Thoracic aorta (tissue), 2 donors: ENCODE measurements around the gene SPOCK2. TPM values are rescaled to one million over a fixed set of nuclear protein-coding genes. Genes with fewer than 3 reads are reported as not detected.
"Not testable (repeated sequence)": the region's sequence is repeated elsewhere in the genome, so short reads cannot be mapped to it uniquely, and the experiment has no call there.

Experiments
- ATAC-seq: fragments of 150-250 bp; one replicate; pipeline ENCODE4 v1.8.0; 2017; ENCODE audit warnings: low read depth; ENCODE audit not compliant: insufficient number of reproducible peaks, low FRiP score
- DNase-seq: peaks from one replicate; pipeline ENCODE4 v3.0.0-alpha.2; 2020; ENCODE audit warnings: low spot score
- H3K27ac ChIP-seq, 2 donors: fragments of 200-600 bp; sonication (generic); 1 replicate in 1 of 2; 2 replicates in 1 of 2; pipeline ENCODE4 v1.5.1; 2016; ENCODE audit warnings: mild to moderate bottlenecking in 2 of 2, moderate library complexity in 2 of 2
- H3K27me3 ChIP-seq: fragments of 200-600 bp; sonication (generic); replicated peaks from 2 replicates; pipeline ENCODE4 v1.6.0; 2016; ENCODE audit warnings: mild to moderate bottlenecking; ENCODE audit not compliant: insufficient read depth
- H3K36me3 ChIP-seq: fragments of 200-600 bp; sonication (generic); one replicate; pipeline ENCODE4 v1.5.1; 2016
- H3K4me1 ChIP-seq, 2 donors: fragments of 200-600 bp; sonication (generic); 1 replicate in 1 of 2; 2 replicates in 1 of 2; pipeline versions ENCODE4 v1.5.1 to v1.6.0; 2016; ENCODE audit warnings: low read depth in 2 of 2, mild to moderate bottlenecking in 1 of 2; ENCODE audit not compliant: control insufficient read depth in 1 of 2
- H3K4me3 ChIP-seq: fragments of 200-600 bp; sonication (generic); 2 replicates; pipeline ENCODE4 v1.5.1; 2016; ENCODE audit warnings: mild to moderate bottlenecking
- H3K9me3 ChIP-seq: fragments of 200-600 bp; sonication (generic); 2 replicates; pipeline ENCODE4 v1.5.1; 2016
- total RNA-seq, 2 donors: library from RNA; depleted of rRNA; stranded (reverse); fragments of >200 nt; gene quantifications; one replicate each; pipeline versions ENCODE4 v1.1.0 to v1.2.3, GENCODE V29; 2016
- TF ChIP-seq, protein P1 (sequence below): fragments of 200-600 bp; sonication (generic); IDR thresholded peaks from one replicate; pipeline ENCODE4 v1.5.1; 2019; ENCODE audit warnings: antibody characterized with exemption

Gene SPOCK2, protein sequence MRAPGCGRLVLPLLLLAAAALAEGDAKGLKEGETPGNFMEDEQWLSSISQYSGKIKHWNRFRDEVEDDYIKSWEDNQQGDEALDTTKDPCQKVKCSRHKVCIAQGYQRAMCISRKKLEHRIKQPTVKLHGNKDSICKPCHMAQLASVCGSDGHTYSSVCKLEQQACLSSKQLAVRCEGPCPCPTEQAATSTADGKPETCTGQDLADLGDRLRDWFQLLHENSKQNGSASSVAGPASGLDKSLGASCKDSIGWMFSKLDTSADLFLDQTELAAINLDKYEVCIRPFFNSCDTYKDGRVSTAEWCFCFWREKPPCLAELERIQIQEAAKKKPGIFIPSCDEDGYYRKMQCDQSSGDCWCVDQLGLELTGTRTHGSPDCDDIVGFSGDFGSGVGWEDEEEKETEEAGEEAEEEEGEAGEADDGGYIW
- total RNA-seq, result 10 to 100 TPM in 1 of 2 donors, 1 to 10 TPM in 1; 3.5 to 13.8 TPM

DNA sequence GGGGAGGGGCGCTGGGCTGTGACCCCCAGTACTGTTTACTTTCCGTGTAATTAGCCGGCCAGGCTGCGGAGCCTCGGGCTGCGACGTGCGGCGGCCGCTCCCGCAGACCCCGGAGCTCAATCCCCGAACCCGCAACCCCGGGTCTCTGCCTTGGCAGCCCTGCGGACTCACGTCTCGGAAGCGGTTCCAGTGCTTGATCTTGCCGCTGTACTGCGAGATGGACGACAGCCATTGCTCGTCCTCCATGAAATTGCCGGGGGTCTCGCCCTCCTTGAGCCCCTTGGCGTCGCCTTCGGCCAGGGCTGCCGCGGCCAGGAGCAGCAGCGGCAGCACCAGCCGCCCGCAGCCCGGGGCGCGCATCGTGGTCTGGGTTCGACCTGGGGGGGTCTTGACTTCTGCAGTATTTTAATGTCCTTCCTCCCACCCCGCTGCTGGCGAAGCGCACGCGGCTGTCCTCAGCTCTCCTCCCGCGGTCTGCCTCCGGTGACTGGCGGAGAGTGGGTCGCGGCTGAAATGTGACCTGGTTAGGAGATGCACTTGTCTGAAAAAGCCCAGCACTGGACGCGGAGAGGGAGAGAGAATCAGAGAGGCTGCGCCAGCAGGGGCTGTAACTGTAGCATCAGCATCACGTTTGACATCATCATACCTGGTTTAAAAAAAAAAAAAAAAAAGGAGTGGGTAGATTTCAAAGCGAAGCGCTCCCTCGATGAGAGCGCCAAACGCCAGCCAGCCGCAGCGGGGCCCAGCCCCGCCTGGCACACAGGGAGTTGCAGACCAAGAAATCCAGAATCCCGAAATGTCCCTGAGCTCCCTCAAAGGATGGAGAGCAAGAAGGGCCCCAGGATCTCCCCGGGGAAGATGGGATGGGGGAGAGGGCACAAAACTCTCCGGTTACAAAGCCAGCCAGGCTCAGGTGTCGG, at the start of gene SPOCK2:
Gene SPOCK2 (minus strand): TSS at position 583 of the 920 bp plus-strand sequence. CDS start 223 bp downstream, at position 360.
- Histone ChIP-seq H3K4me1 (peaks cover 11 to 18% of the 10 kb centered on the region in 2 donors), H3K9me3 (no peaks in the 10 kb centered on the region), H3K4me3 (peak within 1 kb of the TSS; percentile 63), H3K36me3 (no peaks in the 10 kb centered on the region), H3K27ac (no peak within 1 kb of the TSS), H3K27me3 (peaks cover 13% of the 10 kb centered on the region)
- TF ChIP-seq, protein P1, sequence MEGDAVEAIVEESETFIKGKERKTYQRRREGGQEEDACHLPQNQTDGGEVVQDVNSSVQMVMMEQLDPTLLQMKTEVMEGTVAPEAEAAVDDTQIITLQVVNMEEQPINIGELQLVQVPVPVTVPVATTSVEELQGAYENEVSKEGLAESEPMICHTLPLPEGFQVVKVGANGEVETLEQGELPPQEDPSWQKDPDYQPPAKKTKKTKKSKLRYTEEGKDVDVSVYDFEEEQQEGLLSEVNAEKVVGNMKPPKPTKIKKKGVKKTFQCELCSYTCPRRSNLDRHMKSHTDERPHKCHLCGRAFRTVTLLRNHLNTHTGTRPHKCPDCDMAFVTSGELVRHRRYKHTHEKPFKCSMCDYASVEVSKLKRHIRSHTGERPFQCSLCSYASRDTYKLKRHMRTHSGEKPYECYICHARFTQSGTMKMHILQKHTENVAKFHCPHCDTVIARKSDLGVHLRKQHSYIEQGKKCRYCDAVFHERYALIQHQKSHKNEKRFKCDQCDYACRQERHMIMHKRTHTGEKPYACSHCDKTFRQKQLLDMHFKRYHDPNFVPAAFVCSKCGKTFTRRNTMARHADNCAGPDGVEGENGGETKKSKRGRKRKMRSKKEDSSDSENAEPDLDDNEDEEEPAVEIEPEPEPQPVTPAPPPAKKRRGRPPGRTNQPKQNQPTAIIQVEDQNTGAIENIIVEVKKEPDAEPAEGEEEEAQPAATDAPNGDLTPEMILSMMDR, result no peak
- DNase-seq (no peak), ATAC-seq (no peak)

DNA sequence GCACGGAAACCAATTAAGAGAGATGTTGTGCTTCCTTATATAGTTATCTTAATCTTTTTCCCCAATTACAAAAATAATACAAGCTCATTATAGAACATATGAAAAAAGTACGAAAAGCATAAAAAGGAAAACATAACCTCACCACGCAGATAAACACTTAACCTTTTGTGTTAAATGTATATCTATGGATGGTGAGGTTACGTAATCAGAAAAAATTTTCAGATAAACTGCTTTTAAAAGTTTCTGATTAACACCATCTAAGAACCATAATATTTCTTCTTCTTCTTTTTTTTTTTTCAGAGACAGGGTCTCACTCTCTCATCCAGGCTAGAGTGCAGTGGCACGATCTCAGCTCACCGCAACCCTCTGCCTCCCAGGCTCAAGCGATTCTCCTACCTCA, 49.2 kb upstream of the SPOCK2 start:
- TF ChIP-seq, protein P1, result no peak
- no peaks in the 10 kb centered on the region for H3K36me3 ChIP-seq
- H3K27me3 ChIP-seq, result no peaks in the 10 kb centered on the region
- no peak overlapping the region for H3K4me3 ChIP-seq
- peaks cover 0 to 4% of the 10 kb centered on the region in 2 donors for H3K4me1 ChIP-seq
- no peak for DNase-seq
- ATAC-seq, result no peak
- H3K27ac ChIP-seq, result no peak overlapping the region
- no peaks in the 10 kb centered on the region for H3K9me3 ChIP-seq

DNA sequence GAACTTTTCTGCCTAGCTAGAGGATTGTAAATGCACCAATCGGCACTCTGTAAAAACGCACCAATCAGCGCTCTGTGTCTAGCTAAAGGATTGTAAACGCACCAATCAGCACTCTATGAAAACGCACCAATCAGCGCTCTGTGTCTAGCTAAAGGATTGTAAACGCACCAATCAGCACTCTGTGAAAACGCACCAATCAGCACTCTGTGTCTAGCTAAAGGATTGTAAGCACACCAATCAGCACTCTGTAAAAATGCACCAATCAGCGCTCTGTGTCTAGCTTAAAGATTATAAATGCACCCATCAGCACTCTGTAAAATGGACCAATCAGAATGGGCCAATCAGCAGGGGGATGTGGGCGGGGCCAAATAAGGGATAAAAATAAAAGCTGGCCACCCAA, 47.9 kb upstream of the SPOCK2 start:
- H3K27me3 ChIP-seq, H3K4me3 ChIP-seq, H3K36me3 ChIP-seq, H3K9me3 ChIP-seq, DNase-seq, H3K4me1 ChIP-seq, H3K27ac ChIP-seq, ATAC-seq: not testable (repeated sequence)

DNA sequence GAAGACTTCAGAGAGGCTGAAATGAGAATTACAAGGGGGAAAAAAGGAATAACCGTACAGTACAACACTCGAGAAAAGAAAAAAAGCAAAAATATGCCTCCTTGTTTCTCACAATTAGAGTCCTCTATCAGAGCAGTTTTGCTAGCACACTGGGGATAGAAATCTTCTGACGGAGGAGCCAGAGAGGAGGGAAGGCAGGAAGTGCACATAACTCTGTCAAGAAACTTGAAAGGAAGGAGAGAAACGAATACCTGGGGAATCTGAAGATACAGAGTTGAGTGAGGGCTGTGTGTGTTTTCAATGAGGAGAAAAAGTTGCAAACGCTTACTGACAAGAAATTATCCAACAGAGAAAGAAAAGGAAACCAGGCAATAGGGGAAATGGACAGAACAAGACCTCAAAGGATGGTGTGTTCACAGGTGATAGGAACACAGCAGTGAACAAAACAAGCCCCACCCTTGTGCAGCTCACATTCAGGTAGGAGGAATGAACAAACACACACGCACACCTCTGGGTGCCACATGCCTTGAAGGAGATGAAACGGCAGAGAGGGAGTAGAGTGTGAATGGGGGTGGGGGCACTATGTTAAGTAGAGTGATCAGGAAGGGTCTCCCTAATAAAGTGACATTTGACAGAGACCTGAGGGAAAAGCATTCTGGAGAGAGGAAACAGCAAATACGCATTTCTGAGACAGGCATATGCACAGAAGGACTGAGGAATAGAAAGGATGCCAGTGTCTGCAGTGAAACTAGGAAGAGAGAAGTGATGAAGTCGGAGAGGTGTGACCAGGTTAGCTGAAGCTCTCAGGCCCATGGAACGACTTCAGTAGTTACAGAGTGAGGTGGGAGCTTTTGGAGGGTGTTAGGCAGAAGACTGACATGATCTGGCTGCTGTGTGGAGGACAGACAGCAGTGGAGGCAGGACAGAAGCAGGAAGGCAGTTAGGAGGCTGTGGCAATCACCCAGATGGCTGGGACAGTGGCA, 46.7 kb upstream of the SPOCK2 start:
- Histone ChIP-seq H3K27me3 (no peaks in the 10 kb centered on the region), H3K4me3 (no peak overlapping the region), H3K4me1 (peaks cover 0 to 4% of the 10 kb centered on the region in 2 donors), H3K9me3 (no peaks in the 10 kb centered on the region), H3K36me3 (peaks cover 3% of the 10 kb centered on the region), H3K27ac (no peak overlapping the region)
- TF ChIP-seq, protein P1, result no peak
- ATAC-seq, result no peak
- no peak for DNase-seq

DNA sequence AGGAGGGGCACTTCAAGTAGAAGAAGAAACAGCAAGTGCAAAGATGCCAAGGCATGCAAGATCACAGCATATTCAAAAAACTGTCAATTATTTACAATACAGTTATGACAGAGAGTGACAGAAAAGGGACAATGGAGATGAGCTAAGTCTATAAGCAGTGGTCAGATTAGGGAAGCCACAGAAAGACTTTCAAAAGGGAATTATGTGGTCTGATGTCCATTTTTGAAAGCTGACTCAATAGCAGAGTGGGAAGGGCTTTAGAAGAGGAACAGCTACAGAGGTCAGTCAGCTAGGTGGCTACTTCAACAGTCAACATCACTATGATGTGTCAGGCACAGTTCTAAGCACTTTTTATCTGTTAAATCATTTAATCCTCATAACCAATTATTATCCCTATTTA, 45.2 kb upstream of the SPOCK2 start:
- H3K27ac ChIP-seq, result no peak overlapping the region
- TF ChIP-seq, protein P1, result no peak

More for the DNA sequence above, 45.2 kb upstream of the SPOCK2 start:
- Histone ChIP-seq H3K36me3 (peaks cover 3% of the 10 kb centered on the region), H3K9me3 (no peaks in the 10 kb centered on the region), H3K27me3 (no peaks in the 10 kb centered on the region), H3K4me3 (no peak overlapping the region), H3K4me1 (peaks cover 0 to 4% of the 10 kb centered on the region in 2 donors)
- ATAC-seq (no peak), DNase-seq (no peak)
